SU-DHL-6 (cell line): ENCODE results near the gene EBLN2.

ENCODE experiments used
- H2AFZ ChIP-seq: fragments of 200-600 bp; sonication (generic); 2 replicates; pipeline ENCODE4 v1.6.1; 2014; ENCODE audit warnings: low read depth, mild to moderate bottlenecking, moderate library complexity, mixed read lengths, antibody characterized with exemption, low read length; ENCODE audit not compliant: severe bottlenecking
- H3F3A ChIP-seq: fragments of 200-600 bp; shearing (Covaris generic); 2 replicates; pipeline ENCODE4 v1.6.0; 2016; ENCODE audit warnings: antibody characterized with exemption, mild to moderate bottlenecking; ENCODE audit not compliant: insufficient read depth
- H3K27ac ChIP-seq: fragments of 200-600 bp; sonication (generic); 2 replicates; pipeline ENCODE4 v1.5.1; 2016; ENCODE audit warnings: low read depth, mild to moderate bottlenecking, low read length, moderate library complexity, mixed read lengths
- H3K27me3 ChIP-seq: fragments of 200-600 bp; sonication (generic), shearing (Covaris generic); 2 replicates; pipeline ENCODE4 v1.6.0; 2014; ENCODE audit warnings: mild to moderate bottlenecking, low read length
- H3K36me3 ChIP-seq: fragments of 200-600 bp; sonication (generic); 2 replicates; pipeline ENCODE4 v1.6.1; 2014; ENCODE audit warnings: mild to moderate bottlenecking, low read length, mixed read lengths
- H3K4me2 ChIP-seq: fragments of 300-600, 200-600 bp; shearing (Covaris generic), sonication (generic); 2 replicates; pipeline ENCODE4 v1.6.0; 2014; ENCODE audit warnings: low read length, low read depth, mild to moderate bottlenecking; ENCODE audit not compliant: poor library complexity, severe bottlenecking
- H3K4me3 ChIP-seq: fragments of 200-600 bp; sonication (generic); 2 replicates; pipeline ENCODE4 v1.5.1; 2014; ENCODE audit warnings: antibody characterized with exemption, low read length, mild to moderate bottlenecking, mixed read lengths; ENCODE audit not compliant: insufficient read depth, poor library complexity, severe bottlenecking
- H3K79me2 ChIP-seq: fragments of 200-600 bp; sonication (generic); 2 replicates; pipeline ENCODE4 v1.6.1; 2014; ENCODE audit warnings: mild to moderate bottlenecking, low read length, moderate library complexity; ENCODE audit not compliant: insufficient read depth
- H3K9ac ChIP-seq: fragments of 200-600 bp; sonication (generic); 2 replicates; pipeline ENCODE4 v1.7.0; 2014; ENCODE audit warnings: mild to moderate bottlenecking, low read length
- H3K9me2 ChIP-seq: fragments of 200-600 bp; sonication (generic); replicated peaks from 2 replicates; pipeline ENCODE4 v1.6.1; 2014; ENCODE audit warnings: low read length; ENCODE audit not compliant: insufficient read depth
- H3K9me3 ChIP-seq: fragments of 200-600 bp; sonication (generic); 2 replicates; pipeline ENCODE4 v1.6.1; 2014; ENCODE audit warnings: low read length, mixed read lengths; ENCODE audit not compliant: insufficient read depth
- H4K20me1 ChIP-seq: fragments of 200-600 bp; sonication (generic); 2 replicates; pipeline ENCODE4 v1.6.1; 2014; ENCODE audit warnings: low read depth, mild to moderate bottlenecking, antibody characterized with exemption, low read length, moderate library complexity, mixed read lengths
- CTCF ChIP-seq: fragments of 200-600 bp; sonication (generic); IDR thresholded peaks from one replicate; pipeline ENCODE4 v1.5.1; 2017; ENCODE audit warnings: antibody characterized with exemption, mild to moderate bottlenecking, low read length, moderate library complexity; ENCODE audit not compliant: insufficient read depth, poor library complexity, severe bottlenecking
- EZH2phosphoT487 ChIP-seq: fragments of 200-600 bp; sonication (generic), shearing (Covaris generic); conservative IDR thresholded peaks from 2 replicates; pipeline ENCODE4 v1.6.1; 2018; ENCODE audit warnings: mild to moderate bottlenecking, antibody characterized with exemption, low read length, moderate library complexity, mixed read lengths

Gene EBLN2

GRCh38 chr3:73030073-73030597 is 31.3 kb upstream of the EBLN2 start:
- Histone ChIP-seq H3K79me2 (peaks cover 100% of the 10 kb centered on the region), H3K9me2 (no peaks in the 10 kb centered on the region), H3K9ac (no peak overlapping the region), H3K36me3 (no peaks in the 10 kb centered on the region; the same call in 1 of the 2 replicates), H3K27me3 (no peaks in the 10 kb centered on the region), H4K20me1 (peaks cover 66% of the 10 kb centered on the region), H3K9me3 (no peaks in the 10 kb centered on the region), H3K27ac (no peak overlapping the region), H3K4me3 (no peak overlapping the region), H3F3A (no peaks in the 10 kb centered on the region), H2AFZ (no peak overlapping the region), H3K4me2 (no peak overlapping the region)
- TF ChIP-seq CTCF (no peak), EZH2phosphoT487 (no peak)

- no peaks in the 10 kb centered on the region for H3K9me3 ChIP-seq
- H3K79me2 ChIP-seq = peaks cover 100% of the 10 kb centered on the region
- no peak overlapping the region for H3K27ac ChIP-seq
- no peaks in the 10 kb centered on the region for H3K9me2 ChIP-seq
- no peaks in the 10 kb centered on the region for H3K27me3 ChIP-seq
- H3K36me3 ChIP-seq = no peaks in the 10 kb centered on the region; the same call in 1 of the 2 replicates
- no peak overlapping the region for H2AFZ ChIP-seq
- H3K4me3 ChIP-seq = no peak overlapping the region
- no peak overlapping the region for H3K4me2 ChIP-seq
- H3K9ac ChIP-seq = no peak overlapping the region
- peaks cover 64% of the 10 kb centered on the region for H4K20me1 ChIP-seq
- no peaks in the 10 kb centered on the region for H3F3A ChIP-seq
- TF ChIP-seq CTCF (no peak), EZH2phosphoT487 (no peak)
These were observed 29.8 kb upstream of the EBLN2 start for GRCh38 chr3:73031573-73032103.

GRCh38 chr3:73036694-73037591 is 24.5 kb upstream of the EBLN2 start:
- Histone ChIP-seq H4K20me1 (peaks cover 81% of the 10 kb centered on the region), H3K9me2 (no peaks in the 10 kb centered on the region), H3K27ac (no peak overlapping the region), H2AFZ (no peak overlapping the region), H3K27me3 (no peaks in the 10 kb centered on the region), H3K79me2 (peaks cover 100% of the 10 kb centered on the region), H3K9me3 (no peaks in the 10 kb centered on the region), H3K4me3 (no peak overlapping the region), H3F3A (no peaks in the 10 kb centered on the region), H3K36me3 (no peaks in the 10 kb centered on the region), H3K9ac (no peak overlapping the region), H3K4me2 (no peak overlapping the region)
- TF ChIP-seq CTCF = no peak
- TF ChIP-seq EZH2phosphoT487 = no peak
